NCI-H748 (cell line): ENCODE data around the gene LGALS3BP.

ENCODE experiments used
- DNase-seq: peaks from one replicate; lab custom pipeline; 2025; ENCODE audit not compliant: unreplicated experiment; lab: John Stamatoyannopoulos, UW

The LGALS3BP gene

DNA sequence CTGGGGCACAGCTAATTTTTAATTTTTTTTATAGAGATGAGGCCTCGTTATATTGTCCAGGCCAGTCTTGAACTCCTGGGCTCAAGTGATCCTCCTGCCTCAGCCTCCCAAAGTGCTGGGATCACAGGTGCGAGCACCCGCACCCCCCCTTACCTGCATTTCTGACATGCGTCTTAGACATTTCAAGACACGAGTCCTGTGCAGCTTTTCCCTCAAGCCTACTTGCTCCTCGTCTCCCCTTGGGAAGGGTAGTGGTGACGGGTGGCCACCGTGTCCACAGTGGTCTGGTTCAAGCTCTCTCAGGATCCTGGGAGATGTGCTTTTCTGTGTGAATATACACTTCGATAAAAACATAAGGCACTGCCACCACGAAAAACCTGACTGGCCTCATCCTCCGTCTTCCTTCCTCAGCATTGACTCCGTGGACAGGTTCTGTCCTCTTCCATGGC lies 20.2 kb upstream of the LGALS3BP start:
- no peak for DNase-seq

DNA sequence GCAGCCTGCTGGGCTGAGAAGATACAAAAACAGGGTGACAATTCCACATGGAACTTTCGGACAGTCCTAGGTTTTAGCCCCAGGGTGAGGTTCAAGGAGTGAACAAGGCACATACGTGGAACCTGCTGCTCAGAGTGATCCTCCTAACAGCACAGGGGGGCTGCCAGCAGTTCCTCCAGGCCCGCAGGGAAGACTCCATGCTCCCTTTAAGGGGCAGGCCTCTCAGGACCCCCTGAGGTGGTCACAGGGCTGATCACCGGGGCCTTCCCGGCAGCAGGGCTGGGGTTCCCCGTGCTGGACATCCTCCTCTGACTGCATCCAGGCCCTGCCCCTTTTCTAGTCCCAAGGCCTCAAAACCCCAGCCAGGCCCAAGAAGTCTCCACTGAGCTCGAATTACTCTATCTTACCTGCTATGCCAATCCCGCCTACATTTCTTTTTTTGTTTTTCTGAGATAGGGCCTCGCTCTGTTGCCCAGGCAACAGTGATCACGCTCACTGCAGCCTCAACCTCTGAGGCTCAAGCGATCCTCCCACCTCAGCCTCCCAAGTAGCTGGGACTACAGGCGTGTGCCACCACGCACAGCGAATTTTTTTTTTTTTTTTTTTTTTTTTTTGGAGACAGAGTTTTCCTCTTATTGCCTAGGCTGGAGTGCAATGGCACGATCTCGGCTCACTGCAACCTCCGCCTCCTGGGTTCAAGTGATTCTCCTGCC lies 19.5 kb upstream of the LGALS3BP start:
- DNase-seq, result no peak

DNA sequence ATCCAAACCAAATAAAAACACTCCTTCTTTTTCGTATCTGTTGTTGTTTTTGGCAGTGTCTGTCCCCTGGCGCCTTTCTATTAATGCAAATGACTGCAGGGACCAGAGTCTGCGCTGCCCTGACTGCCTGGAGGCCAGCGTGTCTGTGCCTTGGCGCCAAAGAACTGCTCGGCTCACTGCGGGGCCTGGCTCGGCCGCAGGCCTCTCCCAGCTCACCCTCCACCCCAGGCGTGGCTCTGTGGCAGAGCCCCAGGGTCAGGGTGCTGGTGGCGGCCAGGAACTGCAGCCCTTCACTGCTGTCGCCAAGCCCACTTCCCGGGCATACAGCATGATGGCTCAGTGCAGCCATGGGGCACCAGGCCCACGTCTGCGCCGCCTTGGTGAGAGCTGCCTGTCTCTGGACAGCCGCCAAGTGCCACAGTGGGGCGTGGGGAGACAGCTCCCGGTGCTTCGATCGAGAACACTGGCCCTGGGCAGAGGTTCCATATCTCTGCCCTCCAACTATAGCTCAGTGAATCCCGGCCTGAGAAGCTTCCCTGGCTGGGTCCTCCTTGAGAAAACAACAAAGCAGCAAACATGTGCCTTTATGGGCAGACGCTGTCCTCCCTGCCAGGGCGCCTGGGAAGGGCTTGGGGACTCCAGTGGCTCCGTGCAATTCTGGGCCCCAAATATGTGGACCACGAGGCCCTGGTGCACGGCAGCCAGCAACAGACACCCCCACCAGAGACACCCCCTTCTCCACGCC lies 18.8 kb upstream of the LGALS3BP start:
- no peak for DNase-seq

DNA sequence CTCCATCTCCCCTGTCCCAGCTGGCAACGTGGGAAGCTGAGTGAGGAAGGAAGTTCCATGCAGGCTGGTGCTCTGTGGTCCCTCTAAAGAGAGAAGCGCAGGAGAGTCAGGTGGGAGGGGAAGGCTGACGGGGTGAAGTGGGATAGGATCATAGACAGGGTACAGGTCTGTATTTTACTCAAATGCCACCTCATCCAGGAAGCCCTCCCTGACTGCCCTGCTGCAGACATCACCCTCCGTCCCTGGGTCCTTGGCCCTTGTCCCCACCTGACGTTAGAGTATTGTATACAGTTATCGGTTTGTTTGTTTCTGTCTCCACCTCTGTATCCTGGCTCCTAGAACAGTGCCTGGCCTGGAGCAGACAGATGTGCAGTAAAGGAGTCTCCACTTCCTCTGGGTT lies 18.2 kb upstream of the LGALS3BP start:
- DNase-seq, result no peak

DNA sequence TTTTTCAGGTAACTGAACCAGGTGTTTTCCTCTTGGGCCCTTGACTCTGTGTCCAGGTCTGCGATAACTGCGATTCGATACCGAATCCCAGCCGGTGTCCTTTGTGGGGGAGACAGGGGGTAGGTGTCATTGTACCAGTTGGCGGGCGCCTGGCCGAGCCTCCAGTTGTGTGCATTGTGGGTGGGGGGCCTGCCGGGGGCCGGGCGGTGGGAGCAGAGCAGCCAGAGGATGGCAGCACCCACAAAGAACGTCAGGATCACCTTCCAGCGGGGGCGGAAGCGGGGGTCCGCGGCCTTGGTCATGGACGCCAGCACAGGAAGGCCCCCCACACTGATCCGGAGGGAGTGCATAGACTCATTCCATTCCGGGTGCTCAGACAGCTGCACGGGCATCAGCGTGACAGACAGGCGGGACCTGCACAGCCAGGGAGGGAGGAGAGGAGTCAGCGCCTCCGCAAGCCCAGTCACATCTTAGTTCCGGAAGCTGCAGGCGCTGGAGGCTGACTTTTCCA lies 17.6 kb upstream of the LGALS3BP start:
- no peak for DNase-seq

DNA sequence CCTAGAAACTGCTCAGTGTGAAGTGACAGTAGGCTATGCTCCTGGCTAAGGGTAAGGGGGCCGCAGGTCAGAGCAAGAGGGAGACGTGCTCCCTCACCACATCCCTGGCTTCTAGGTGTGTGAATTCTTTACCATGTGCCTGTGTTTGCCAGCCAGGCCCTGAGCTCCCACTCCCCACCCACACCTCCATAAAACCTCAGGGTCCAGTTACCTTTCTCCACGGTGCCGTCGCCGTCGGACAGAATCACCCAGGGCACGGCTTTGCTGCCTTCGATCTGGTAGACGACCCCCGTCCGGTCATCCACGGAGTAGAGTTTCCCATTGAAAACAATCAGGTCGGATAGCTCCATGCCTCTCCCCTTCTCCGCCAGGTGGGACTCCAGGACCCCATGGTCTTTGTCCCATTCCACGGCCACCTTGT lies 17.1 kb upstream of the LGALS3BP start:
- DNase-seq, result no peak

DNA sequence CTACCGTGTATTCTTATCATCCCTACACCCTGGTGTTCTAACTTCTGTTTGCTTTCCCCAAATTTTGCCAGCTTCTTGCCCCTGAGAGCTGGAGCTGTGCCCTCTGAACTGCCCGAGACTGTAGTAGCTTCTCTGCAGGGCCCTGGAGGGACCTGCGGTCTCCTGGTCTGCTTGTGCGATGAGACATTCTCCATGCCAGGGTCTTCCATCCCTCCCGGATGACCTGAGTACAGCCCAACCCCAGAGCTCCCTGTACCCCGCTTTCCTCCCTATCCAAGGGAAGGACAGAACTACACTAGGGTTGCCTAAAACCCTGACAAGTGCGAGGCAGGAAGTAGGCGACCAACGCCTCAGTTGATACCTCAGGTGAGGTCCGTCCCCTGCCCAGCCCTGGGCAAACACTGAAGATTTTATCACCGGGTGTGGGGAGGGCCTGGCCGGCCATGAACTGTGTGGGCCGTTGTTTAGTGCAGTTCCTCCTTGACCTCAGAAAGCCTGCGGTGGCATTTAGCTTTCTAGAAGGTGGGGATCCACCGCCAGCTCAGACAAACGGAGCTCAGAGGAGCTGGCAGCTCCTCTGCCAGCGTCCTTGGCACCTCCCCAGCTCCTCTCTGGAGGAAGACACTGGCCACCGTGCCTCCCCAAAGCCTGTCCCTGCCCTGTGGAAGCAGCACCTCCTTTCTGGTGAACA lies 16.2 kb upstream of the LGALS3BP start:
- DNase-seq, result no peak

DNA sequence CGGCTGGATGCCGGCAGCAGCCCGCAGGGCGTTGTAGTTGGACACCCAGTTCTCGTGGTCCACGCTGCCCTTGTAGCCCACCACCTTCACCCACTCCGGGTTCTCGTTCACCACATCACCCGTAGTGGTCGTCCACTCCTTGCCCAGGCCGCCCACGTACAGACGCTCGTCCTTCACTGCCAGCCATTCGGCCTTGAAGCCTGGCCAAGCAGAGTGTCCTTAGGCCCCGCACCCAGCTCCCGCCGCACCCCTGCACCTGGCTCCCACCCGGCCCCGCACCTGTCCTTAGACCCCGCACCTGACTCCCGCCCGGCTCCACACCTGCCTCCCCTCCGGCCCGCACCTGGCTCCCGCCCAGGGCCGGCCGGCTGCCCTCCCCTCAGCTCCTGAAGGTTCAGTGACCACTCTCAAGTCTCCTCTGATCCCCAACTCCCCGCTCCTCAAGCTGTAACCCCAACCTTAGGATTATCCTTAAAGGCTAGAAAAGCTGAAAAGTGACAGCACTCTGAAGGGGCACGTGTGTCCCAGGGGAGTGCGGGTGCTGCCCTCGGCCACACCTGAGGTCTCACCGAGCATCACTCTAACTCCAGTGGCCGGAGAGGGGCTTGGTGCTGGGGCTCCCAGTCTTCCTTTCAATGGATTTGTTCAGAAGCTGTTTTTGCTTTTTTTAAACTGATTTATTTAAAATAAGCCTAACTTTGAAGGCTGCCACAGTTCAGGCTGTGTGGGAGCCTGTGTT lies 15.5 kb upstream of the LGALS3BP start:
- no peak for DNase-seq

DNA sequence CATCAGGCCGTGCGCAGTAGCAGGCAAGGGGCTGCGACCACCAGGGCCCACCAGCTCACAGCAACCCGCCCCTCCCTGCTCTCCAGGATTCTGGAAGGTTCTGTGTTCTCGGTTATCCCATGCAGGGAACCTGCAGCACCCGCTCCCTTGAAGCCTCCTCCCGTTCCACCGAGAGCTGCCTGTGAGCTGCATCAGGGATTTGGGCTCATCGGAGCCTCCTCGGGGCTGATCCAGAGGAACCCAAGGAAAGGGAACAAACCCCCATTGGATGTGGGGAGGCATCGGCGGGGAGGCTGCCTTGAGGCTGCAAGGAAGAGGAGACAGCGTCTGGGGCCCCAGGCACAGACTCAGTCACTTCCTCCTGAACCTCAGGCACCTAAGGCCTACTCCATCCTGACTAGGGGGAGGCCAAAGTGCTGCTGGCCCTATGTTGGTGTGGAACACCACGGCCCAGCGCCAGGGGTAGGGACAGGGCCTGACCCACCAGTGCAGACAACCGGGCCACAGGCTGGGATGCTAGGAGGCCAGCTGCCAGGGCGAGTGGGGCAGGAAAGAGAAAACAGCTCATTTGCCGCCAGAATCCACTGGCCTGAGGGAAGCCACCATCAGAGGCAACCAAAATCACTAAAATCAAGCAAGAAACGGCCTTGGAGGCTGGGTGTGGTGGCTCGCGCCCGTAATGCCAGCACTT lies 14.4 kb upstream of the LGALS3BP start:
- no peak for DNase-seq

DNA sequence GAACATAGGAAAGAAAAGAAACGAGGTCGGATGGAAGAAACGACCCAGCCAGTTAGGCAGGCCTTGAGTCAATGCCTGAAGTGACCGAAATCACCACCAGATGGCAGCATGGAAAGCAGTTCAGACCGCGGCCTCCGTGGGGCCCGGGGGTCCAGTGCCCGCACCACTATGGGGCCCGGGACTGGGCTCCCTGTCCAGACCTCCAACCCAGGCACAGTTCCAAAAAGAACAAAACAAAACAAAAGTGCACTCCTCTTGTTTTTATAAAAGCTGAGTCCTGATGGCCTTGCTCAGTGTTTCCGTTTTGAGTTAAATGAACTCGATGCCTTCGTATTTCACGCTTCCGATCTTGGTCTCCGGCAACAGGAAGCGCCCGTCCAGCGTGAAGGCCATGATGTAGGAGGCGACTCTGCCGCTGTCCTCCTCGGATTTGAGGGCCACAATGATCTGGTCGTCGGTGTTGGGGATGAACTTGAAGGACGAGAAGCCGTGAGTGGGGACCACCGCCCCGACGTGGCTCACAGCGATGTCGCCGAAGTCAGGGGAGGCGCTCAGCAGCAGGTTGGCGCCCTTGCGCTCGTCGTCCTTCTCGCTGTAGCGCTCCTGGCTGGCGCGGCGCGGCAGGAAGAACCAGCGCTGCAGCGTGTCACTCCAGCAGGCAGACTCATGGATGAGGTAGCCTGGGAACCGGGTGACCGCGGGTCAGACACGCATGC lies 13.7 kb upstream of the LGALS3BP start:
- peak; percentile 14 for DNase-seq

- no peak for DNase-seq
These were observed 13.0 kb upstream of the LGALS3BP start for GRCh38 chr17:78992542-78993212.

DNA sequence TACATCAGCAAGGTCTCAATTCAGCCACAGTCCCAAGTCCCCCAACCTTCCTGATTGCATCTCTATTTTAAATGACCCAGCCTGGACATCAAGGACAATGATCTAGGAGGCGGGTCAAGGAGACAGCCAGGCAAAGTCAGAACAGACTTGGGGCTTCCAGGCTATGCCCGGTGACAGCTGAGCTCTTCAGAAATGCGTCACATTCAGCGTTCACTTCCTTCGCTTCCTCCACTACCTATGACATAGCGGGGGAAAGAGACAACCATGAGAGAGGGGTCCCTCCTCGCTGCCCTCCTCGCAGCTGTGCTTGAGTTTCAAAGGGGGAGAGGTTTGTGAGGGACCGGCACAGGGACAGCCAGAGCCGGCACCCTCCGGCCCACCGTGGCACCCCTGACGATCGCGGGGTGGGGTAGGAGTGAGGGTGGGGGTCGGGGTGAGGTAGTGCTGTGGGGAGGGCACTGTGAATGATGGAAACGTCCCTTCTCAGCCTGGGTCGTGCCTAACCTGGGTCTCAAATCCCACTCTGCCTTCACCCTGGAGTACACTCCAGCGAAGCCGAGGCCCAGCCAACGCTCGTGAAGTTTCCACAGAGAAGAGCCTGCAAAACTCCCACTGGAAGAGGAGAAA lies 12.3 kb upstream of the LGALS3BP start:
- no peak for DNase-seq

- no peak for DNase-seq
These were observed 11.5 kb upstream of the LGALS3BP start for GRCh38 chr17:78991017-78991738.

DNA sequence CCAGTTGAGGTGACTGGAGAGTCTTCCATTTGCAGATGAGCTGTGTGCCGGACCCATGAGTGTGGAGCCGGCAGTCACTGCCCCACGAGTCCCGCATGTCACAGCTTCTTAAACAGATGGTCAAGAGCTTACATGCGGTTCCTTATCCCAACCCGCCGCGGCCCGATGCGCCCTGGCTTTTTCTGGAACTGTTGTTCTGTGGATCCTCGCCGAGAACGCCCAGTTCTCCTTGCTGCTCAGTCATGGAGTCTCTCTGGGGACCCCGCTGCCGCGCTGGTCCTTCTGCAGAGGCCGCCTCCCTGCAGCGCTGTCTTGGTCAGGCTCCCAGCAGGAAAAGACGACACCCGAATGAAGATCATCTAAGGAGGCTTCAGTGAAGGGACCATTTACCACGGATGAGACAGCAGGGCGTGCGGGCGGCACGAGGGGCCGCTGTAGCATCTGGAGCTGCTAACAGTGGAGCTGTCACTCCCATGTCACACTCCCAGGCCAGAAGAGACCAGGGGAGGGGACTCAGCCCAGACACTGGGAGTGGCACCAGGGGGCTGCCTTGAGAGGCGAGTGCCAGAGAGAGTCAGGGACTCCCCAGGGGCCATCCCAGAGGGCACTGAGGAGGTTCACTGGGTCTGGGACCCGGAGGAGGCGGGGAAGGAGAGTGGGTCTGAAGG lies 10.8 kb upstream of the LGALS3BP start:
- no peak for DNase-seq

DNA sequence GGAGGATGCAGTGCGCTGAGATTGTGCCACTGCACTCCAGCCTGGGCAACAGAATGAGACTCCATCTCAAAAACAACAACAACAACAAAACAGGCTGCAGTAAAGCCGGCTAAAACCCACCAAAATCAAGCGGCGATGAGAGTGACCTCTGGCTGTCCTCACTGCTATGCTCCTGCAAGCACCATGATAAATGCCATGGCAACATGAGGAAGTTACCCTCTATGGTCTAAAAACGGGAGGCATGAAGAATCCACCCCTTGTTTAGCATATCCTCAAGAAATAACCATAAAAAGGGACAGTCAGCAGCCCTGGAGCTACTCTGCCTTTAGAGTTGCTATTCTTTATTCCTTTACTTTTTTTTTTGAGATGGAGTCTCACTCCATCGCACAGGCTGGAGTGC lies 8.4 kb upstream of the LGALS3BP start:
- no peak for DNase-seq

DNA sequence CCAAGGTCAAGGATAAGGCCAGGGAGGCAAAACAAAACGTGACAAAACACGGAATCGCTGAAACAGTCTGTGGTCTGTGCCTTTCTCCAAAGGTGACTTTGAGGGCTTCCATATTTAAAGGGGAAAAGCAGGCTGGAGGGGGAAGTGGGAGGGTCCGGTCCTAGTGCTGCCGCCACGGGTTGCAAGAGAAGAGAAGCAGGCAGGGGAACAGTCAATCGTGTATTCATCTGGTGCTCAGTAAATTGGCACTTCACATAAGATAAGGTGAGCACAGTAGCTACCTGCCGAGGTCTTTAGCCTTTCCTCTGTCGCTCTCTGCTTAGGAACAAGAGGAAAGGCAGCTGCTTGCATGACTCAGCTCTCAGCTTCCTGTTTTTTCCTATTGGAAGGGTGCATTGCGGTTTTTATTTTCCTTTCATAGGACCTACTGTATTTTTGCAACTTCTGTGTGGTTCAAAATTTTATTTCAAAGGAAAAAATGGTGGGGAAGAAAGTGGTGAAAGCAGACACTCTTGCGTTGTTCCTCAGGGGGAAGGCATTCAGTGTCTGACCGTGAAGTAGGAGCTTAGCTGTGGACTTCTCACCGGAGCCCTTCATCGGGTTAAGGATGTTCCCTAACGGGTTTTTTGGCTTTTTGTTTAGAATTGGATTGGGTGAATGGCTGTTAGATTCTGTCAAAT lies 7.1 kb upstream of the LGALS3BP start:
- DNase-seq, result peak; percentile 51

GRCh38 chr17:78986048-78986648 lies 6.4 kb upstream of the LGALS3BP start:
- DNase-seq, result no peak
